Stimulated activated CD4-positive, alpha-beta T cell treated with anti-CD3 and anti-CD28 coated beads, Interleukin-1b, Interleukin-23, amount 100 ng/mL, for 24 hours (primary cell): ENCODE measurements around the gene TP53I13.

ENCODE experiments used
- DNase-seq, 4 experiments: peaks; one replicate each; pipeline ENCODE4 v3.0.0-alpha.2; 2020; ENCODE audit warnings: low read depth in 4 of 4, low spot score in 1 of 4

Gene TP53I13

GRCh38 chr17:29613856-29614255, 45.4 kb downstream of the TP53I13 start:
- no peak for DNase-seq

GRCh38 chr17:29614349-29615047, 46.0 kb downstream of the TP53I13 start:
- no peak for DNase-seq

GRCh38 chr17:29615048-29615385, 46.5 kb downstream of the TP53I13 start:
- no peak for DNase-seq

GRCh38 chr17:29615492-29616299, 47.2 kb downstream of the TP53I13 start:
- DNase-seq = peak in 3 of 4 experiments; percentile 59 to 81 (median 76)

- DNase-seq = no peak
These were observed 48.0 kb downstream of the TP53I13 start for GRCh38 chr17:29616300-29617048.

GRCh38 chr17:29617125-29617480, 48.6 kb downstream of the TP53I13 start:
- DNase-seq = peak; percentile 84 to 92 (median 86)

- DNase-seq = peak; percentile 65 to 85 (median 72)
These were observed 49.2 kb downstream of the TP53I13 start for GRCh38 chr17:29617481-29618271.

GRCh38 chr17:29618272-29619065, 50.0 kb downstream of the TP53I13 start:
- no peak for DNase-seq

- DNase-seq = no peak
These were observed 50.8 kb downstream of the TP53I13 start for GRCh38 chr17:29619251-29619650.

GRCh38 chr17:29620271-29620670, 51.8 kb downstream of the TP53I13 start:
- no peak for DNase-seq

- no peak for DNase-seq
These were observed 52.4 kb downstream of the TP53I13 start for GRCh38 chr17:29620779-29621500.

- DNase-seq = no peak
These were observed 53.3 kb downstream of the TP53I13 start for GRCh38 chr17:29621751-29622194.
